Stimulated activated CD8-positive, alpha-beta memory T cell treated with anti-CD3 and anti-CD28 coated beads, Interleukin-12 subunit alpha, Interleukin-12 subunit beta, amount 100 ng/mL, for 24 hours (primary cell): Measurements from ENCODE around the gene ENDOV.

Experiments
- DNase-seq: peaks from one replicate; pipeline ENCODE4 v3.0.0-alpha.2; 2020; ENCODE audit errors: extremely low read depth

The ENDOV gene

GRCh38 chr17:80468242-80468641 lies 53.3 kb downstream of the ENDOV start:
- DNase-seq = no peak

GRCh38 chr17:80468781-80469493 lies 54.0 kb downstream of the ENDOV start:
- no peak for DNase-seq

DNA sequence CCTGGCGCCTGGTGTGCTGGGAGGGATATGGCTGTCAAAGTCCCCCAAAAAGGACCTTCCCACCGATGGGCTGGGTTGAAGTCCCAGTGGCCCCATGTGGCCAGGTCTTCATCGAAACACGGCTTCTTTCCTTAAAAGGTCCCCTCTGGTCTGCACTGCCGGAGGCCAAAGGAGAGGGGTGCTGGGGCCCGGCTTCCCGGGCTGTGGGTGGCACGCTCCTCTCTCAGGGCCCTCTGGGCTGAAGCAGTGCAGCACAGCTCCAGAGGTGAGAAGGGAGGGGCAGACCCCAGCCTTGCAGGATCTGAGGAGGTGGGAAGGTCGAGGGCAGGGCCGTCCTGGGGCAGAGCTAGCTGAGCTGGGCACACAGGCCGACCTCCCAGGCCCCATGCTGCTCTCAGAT lies 54.7 kb downstream of the ENDOV start:
- no peak for DNase-seq

- DNase-seq = no peak
Observed at GRCh38 chr17:80470603-80471002, 55.6 kb downstream of the ENDOV start.

DNA sequence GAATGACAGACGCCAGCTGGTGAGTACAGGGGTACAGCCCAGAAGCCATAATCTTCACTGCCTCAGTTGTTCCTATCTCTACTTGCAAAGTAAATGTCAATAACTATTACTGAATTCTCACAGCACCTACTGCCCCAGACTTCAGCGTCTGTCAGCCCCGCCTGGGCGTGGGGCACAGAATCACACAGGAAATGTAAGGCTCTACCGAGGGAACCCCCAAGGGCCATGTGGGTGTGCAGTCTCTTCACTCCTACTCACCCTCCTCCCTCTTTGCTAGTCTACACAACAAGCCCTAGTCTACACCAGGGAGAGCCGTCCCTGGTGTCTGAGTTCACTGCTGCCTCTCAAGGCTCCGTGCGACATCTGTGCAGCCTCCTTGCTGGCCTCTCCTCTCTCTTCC lies 57.0 kb downstream of the ENDOV start:
- no peak for DNase-seq

- no peak for DNase-seq
Observed at GRCh38 chr17:80472996-80473395, 58.0 kb downstream of the ENDOV start.

GRCh38 chr17:80473701-80474100 lies 58.7 kb downstream of the ENDOV start:
- no peak for DNase-seq

GRCh38 chr17:80474231-80474960 lies 59.4 kb downstream of the ENDOV start:
- DNase-seq = no peak

DNA sequence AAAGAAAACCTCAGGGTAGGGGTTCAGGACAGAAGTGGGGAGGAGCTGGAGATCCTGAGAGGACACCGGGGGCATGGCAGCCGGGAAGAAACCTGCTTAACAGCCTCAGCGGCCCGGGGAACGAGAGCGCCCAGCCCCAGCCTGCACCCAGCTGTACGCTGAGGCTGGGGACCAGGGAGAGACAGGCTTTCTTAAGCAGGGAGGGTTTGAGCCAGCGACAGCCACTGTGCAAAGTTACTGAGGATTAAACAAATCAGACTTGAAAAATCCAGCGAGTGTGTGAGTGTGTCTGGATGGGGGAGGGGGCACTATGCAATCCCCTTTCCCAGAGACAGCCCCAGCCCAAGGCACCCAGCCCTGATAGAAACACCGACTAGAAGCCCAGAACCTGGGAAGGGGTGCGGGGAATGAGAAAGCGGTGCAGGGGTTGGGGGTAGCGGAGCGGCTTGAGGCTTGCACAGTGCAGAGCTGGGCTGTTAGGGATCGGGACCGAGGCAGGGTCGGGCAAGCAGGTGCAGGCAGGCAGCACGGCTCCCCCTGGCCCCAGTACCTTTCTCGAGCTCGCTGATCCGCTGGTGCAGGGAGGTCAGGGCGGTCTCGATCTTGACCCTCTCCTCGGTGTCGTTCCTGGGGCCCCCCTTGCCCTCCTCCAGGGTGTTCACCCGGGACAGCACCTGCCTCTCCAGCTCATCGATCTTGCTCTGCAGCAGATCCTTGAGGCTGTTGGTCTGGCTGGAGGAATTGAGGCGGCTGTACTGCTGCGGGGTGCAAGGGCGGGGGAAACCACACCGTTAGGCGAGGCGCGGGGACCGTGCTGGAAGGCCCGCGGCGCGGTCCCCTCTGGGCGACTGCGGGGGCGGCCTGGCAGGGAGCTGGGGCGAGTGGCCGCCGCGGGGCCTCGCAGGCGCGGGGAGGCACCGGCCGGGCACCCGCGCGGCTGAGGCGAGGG lies 60.3 kb downstream of the ENDOV start:
- DNase-seq = no peak

DNA sequence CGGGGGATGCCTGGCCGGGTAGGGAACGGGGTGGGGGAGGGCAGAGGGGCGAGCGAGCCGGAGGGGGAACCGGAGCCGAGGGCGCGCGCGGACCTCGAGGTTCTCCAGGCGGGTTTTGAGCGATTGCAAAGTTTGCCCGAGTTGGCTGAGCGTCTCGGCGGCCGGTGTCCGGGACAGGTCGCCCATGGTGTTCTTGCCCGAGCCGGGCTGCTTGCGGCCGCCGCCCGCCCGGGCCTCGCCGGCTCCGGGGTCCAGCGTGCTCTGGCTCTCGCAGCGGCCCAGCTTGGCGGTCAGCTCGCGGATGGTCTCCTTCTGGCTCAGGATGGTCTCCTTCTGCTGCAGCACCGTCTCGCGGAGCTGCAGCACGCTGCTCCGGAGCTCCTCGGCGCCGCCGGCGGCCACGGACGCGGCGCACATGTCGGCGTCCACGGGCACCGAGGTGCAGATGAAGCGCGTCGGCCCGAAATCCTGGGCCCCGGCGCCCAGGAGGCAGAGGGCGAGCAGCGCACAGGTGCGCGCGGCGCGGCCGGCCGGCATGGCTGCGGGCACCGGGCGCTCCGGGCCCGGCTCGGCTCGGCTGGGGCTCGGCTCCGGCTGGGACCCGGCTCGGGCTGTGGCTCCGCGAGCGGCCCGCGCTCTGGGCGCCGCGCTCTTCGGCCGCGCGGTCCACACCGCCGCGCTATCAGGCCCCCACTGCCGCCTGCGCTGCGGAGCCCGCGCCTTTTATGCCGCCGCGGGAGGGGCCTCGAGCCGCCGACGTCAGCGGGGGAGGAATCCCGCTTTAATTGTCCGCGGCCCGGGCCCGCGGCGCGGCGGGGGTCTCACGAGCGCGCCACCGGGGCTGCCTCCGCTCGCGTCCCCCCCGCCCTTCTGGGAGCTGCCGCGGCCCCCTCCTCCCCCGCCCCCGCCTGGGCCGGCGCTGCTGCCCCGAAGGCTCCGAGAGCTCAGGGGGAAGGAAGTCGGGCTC lies 61.2 kb downstream of the ENDOV start, which contains the start of gene NPTX1:
NPTX1 (minus strand) TSS at position 698 of the 967 bp plus-strand sequence; CDS start at position 537, 161 bp downstream.
- DNase-seq = no peak

- no peak for DNase-seq
Observed at GRCh38 chr17:80476877-80477646, 62.1 kb downstream of the ENDOV start.

GRCh38 chr17:80477647-80478478 lies 62.9 kb downstream of the ENDOV start:
- DNase-seq = no peak

- DNase-seq = no peak
Observed at GRCh38 chr17:80478487-80479245, 63.7 kb downstream of the ENDOV start.

GRCh38 chr17:80479246-80479566 lies 64.2 kb downstream of the ENDOV start:
- DNase-seq = no peak

- no peak for DNase-seq
Observed at GRCh38 chr17:80480248-80480647, 65.3 kb downstream of the ENDOV start.

- DNase-seq = no peak
Observed at GRCh38 chr17:80481284-80482057, 66.5 kb downstream of the ENDOV start.

DNA sequence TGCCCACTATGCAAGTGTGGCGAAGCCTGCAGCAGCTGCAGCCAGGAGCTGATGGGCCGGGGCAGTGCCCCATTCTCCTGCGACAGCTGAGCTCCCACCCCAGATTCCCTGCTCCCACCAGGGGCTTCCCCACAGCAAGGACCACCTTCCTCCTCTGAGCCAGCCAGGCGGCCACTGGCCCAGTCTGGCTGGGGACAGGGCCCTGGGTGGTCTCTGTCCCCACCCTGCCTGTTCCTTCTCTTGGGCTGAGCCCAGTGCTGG lies 67.0 kb downstream of the ENDOV start:
- DNase-seq = no peak
